ENCODE data around the gene SPHK2. TPM values are rescaled to one million over a fixed set of nuclear protein-coding genes. Genes with fewer than 3 reads are reported as not detected.

The SPHK2 gene
- total RNA-seq, 1 experiment from 2014 or later = 19.9 TPM

GRCh38 chr19:48670699-48671445 lies 51.6 kb downstream of the SPHK2 start:
- BruUV-seq (replicated peaks) = no TSS peak
- H4K20me1 ChIP-seq (ENCODE audit: insufficient read depth) = no peaks in the 10 kb centered on the region
- ChIA-PET CTCF (no interaction called here), RAD21 (ENCODE audit: low non-redundant PET in 1 of 2, low total read pairs in 2 of 2, uncharacterized antibody in 2 of 2, unreplicated experiment in 2 of 2) (no interaction called here), POLR2A (no interaction called here)
- H3K4me3 ChIP-seq (replicated peaks in 1 of 2; ENCODE audit: low read depth in 1 of 2, low read length in 2 of 2) = no peak overlapping the region
- no peaks in the 10 kb centered on the region for H3K36me3 ChIP-seq (ENCODE audit: control insufficient read depth in 1 of 2, insufficient read depth in 2 of 2, low read length in 2 of 2)
- no peaks in the 10 kb centered on the region for H3K79me2 ChIP-seq (ENCODE audit: insufficient read depth, low read length)
- no peak overlapping the region for H2AFZ ChIP-seq (ENCODE audit: low read depth, low read length, poor library complexity, severe bottlenecking)
- H3K9ac ChIP-seq (ENCODE audit: low read length) = no peak overlapping the region
- H3K27me3 ChIP-seq (ENCODE audit: insufficient read depth, low read length) = no peaks in the 10 kb centered on the region
- no peak overlapping the region for H3K4me2 ChIP-seq (ENCODE audit: low read length)
- no peak overlapping the region for H3K27ac ChIP-seq (ENCODE audit: low read depth, low read length)
- DNase-seq (ENCODE audit: low read depth, low spot score) (no peak), ATAC-seq (no peak)
- peaks cover 3 to 12% of the 10 kb centered on the region in 2 experiments; a peak in 3 of 4 replicates for H3K4me1 ChIP-seq (ENCODE audit: control insufficient read depth in 1 of 2, insufficient read depth in 2 of 2, low read length in 2 of 2)
- TF ChIP-seq SP1 (IDR thresholded peaks at IDR 0.05; ENCODE audit: low read depth) = no peak
- no peak for TF ChIP-seq ELF1 (IDR thresholded peaks at IDR 0.05; ENCODE audit: borderline replicate concordance, low read depth)
- TF ChIP-seq ZNF274 (IDR thresholded peaks at IDR 0.05; ENCODE audit: low read depth, low read length) = no peak
- TF ChIP-seq YY1 (IDR thresholded peaks at IDR 0.05; ENCODE audit: extremely low read depth, insufficient replicate concordance, low read depth, low read length) = no peak
- TF ChIP-seq ZBTB33 (IDR thresholded peaks at IDR 0.05; ENCODE audit: extremely low read depth, insufficient replicate concordance, low read length) = no peak
- TF ChIP-seq SIN3A (IDR thresholded peaks at IDR 0.05; ENCODE audit: low read depth) = no peak
- intact Hi-C loops (cut with micrococcal nuclease) = no loop called here
- H3K9me2 ChIP-seq (ENCODE audit: insufficient read depth) = no peaks in the 10 kb centered on the region
- no peaks in the 10 kb centered on the region for H3K9me3 ChIP-seq (ENCODE audit: control insufficient read depth in 1 of 2, insufficient read depth in 1 of 2, low read depth in 1 of 2, low read length in 2 of 2)
